Left ventricle myocardium inferior (tissue), 1 donor: ENCODE measurements around the gene DCDC2B. TPM values are rescaled to one million over a fixed set of nuclear protein-coding genes. Genes with fewer than 3 reads are reported as not detected.

Experiments used
- DNase-seq: peaks from one replicate; pipeline ENCODE4 v3.0.0-alpha.2; 2020
- H3K27ac ChIP-seq: fragments of 200-600 bp; replicated peaks from 2 replicates; pipeline ENCODE4 v1.8.0; 2021
- H3K27me3 ChIP-seq: fragments of 200-600 bp; 2 replicates; pipeline ENCODE4 v1.8.0; 2021; ENCODE audit warnings: low read depth
- H3K36me3 ChIP-seq: fragments of 200-600 bp; 2 replicates; pipeline ENCODE4 v1.8.0; 2021
- H3K4me1 ChIP-seq: fragments of 200-600 bp; 2 replicates; pipeline ENCODE4 v1.8.0; 2021
- H3K4me3 ChIP-seq: fragments of 200-600 bp; 2 replicates; pipeline ENCODE4 v1.8.0; 2021; ENCODE audit warnings: mild to moderate bottlenecking, moderate library complexity
- H3K9me3 ChIP-seq: fragments of 200-600 bp; replicated peaks from 2 replicates; pipeline ENCODE4 v1.8.0; 2021
- CTCF ChIP-seq: fragments of 200-600 bp; IDR thresholded peaks from 2 replicates; pipeline ENCODE4 v1.8.0; 2021; ENCODE audit warnings: antibody characterized with exemption, mild to moderate bottlenecking, borderline replicate concordance
- intact Hi-C: fragments of 100-400 bp; cut with micrococcal nuclease; formaldehyde crosslinking; loops from one replicate; pipeline ENCODE4 v1.11.0; 2022
- total RNA-seq: library from RNA; stranded (reverse); fragmentation: NEBNext Ultra II Directional; extraction: Animal tissue kit (Norgen Biotek cat#: 25700); gene quantifications from one replicate; pipeline ENCODE4 v1.2.1, GENCODE V29; 2021
- donor health status: DM: no; HTN: yes; CAD: no; lungs with severe emphysema.

Gene DCDC2B
- total RNA-seq, 1 donor from 2014 or later: not detected

GRCh38 chr1:32187850-32188249 lies 21.0 kb upstream of the DCDC2B start:
- no peak for TF ChIP-seq CTCF
- intact Hi-C loops: no loop called here
- peaks cover 98% of the 10 kb centered on the region for H3K36me3 ChIP-seq
- no peak overlapping the region for H3K27ac ChIP-seq
- no peak for DNase-seq
- H3K27me3 ChIP-seq: no peaks in the 10 kb centered on the region
- H3K9me3 ChIP-seq: no peaks in the 10 kb centered on the region
- H3K4me3 ChIP-seq: no peak overlapping the region
- peaks cover 37% of the 10 kb centered on the region for H3K4me1 ChIP-seq

DNA sequence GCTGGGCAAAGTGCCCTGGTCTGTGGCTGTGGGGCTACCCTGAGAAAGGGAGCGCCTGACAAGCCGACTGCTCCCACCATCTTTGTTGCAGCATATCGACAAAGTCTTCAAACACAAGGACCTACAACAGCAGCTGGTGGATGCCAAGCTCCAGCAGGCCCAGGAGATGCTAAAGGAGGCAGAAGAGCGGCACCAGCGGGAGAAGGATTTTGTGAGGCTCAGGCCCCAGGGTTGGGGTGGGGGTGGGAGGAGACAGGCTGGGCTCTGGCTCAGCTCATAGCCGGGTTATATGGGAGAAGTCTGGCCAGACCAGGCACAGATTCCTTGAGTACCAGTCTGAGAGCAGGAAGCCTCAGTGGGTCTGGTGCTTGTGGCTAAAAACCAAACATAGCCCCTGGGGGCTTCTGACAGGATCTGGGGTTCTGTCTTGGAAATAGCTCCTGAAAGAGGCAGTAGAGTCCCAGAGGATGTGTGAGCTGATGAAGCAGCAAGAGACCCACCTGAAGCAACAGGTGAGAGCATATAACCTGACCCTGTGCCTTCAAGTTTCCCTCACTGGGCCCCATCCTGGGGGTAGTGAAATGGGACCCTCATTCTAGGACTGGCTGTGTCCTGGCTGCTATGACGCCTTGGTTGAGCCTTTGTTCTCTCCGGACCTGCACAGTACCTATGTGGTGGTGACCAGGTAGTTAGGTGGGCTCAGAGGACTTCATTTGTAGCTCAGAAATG lies 16.5 kb upstream of the DCDC2B start:
- Histone ChIP-seq H3K9me3 (no peaks in the 10 kb centered on the region), H3K27ac (no peak overlapping the region), H3K27me3 (no peaks in the 10 kb centered on the region), H3K4me3 (no peak overlapping the region), H3K36me3 (peaks cover 98% of the 10 kb centered on the region), H3K4me1 (peaks cover 18% of the 10 kb centered on the region)
- no peak for DNase-seq
- intact Hi-C loops: no loop called here
- TF ChIP-seq CTCF: no peak

- no peaks in the 10 kb centered on the region for H3K9me3 ChIP-seq
- H3K27ac ChIP-seq: no peak overlapping the region
- no peaks in the 10 kb centered on the region for H3K27me3 ChIP-seq
- intact Hi-C loops: no loop called here
- peaks cover 44% of the 10 kb centered on the region for H3K4me1 ChIP-seq
- no peak for TF ChIP-seq CTCF
- DNase-seq: no peak
- peaks cover 78% of the 10 kb centered on the region for H3K36me3 ChIP-seq
- H3K4me3 ChIP-seq: no peak overlapping the region
Observed at GRCh38 chr1:32194984-32195383, 13.9 kb upstream of the DCDC2B start.

GRCh38 chr1:32195531-32195930 lies 13.4 kb upstream of the DCDC2B start:
- Histone ChIP-seq H3K27me3 (no peaks in the 10 kb centered on the region), H3K4me1 (peaks cover 49% of the 10 kb centered on the region), H3K36me3 (peaks cover 72% of the 10 kb centered on the region), H3K27ac (no peak overlapping the region), H3K4me3 (no peak overlapping the region), H3K9me3 (no peaks in the 10 kb centered on the region)
- no peak for DNase-seq
- no peak for TF ChIP-seq CTCF
- intact Hi-C loops: no loop called here

DNA sequence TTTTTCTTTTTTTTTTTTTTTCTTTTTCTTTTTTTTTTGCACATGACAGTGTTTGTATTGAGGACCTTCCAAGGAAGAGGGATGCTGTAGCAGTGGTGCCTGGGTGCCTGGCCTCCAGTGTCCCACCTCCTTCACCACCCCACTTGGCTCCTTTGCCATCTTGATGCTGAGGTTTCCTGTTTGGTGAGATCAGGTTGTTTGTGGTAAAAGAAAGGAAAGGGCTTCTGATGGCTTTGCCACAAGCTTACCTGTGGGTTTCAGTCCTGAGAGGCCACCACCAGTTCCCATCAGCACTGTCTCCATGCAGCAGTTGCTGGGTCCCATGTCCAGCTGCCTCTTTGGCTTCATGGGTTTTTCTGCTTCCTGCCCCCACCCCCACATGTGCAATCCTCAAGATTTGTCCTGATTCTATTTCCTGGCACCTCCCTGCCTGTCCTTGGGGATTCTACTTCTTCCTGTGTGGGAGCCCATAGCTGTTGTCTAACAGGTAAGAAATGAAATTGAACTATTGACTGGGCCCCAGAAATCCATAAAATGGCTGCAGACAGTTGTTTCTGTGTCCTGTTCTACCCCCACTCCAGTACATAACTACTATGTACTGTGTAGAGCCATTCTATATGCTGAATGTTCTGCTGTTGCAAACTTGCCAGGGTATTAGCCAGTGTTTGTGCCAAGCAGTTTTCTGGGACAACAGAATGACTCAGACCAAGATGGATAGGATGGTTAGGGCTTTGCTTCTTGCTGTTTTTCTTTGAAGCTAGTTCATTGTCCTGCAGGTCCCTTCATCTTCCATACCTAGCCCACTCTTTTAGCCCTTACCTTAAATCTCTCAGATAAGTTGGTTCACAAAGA lies 12.7 kb upstream of the DCDC2B start:
- no peak overlapping the region for H3K27ac ChIP-seq
- intact Hi-C loops: no loop called here
- DNase-seq: no peak

More for the DNA sequence above, 12.7 kb upstream of the DCDC2B start:
- Histone ChIP-seq H3K4me3 (no peak overlapping the region), H3K9me3 (no peaks in the 10 kb centered on the region), H3K4me1 (peaks cover 53% of the 10 kb centered on the region), H3K36me3 (peaks cover 66% of the 10 kb centered on the region), H3K27me3 (no peaks in the 10 kb centered on the region)
- TF ChIP-seq CTCF: no peak
